GM12892 (cell line): ENCODE results near the gene LOXL1.

Experiments
- POLR2A ChIP-seq: IDR thresholded peaks from 2 replicates; pipeline ENCODE4 v1.6.1; 2011; ENCODE audit warnings: low read depth, low read length, control low read depth
- POLR2AphosphoS5 ChIP-seq: IDR thresholded peaks from 2 replicates; pipeline ENCODE4 v1.6.1; 2011; ENCODE audit warnings: low read depth, low read length, control low read depth

- no peak for TF ChIP-seq POLR2AphosphoS5
- no peak for TF ChIP-seq POLR2A
Observed at GRCh38 chr15:73910522-73911303, 15.5 kb upstream of the LOXL1 start.
